Activated CD8-positive, alpha-beta memory T cell treated with anti-CD3 and anti-CD28 coated beads, Interleukin-2, amount 50 U/mL, for 24 hours (primary cell): ENCODE data around the gene NRSN2.
"Not testable (repeated sequence)": the region's sequence is repeated elsewhere in the genome, so short reads cannot be mapped to it uniquely, and the experiment has no call there.

ENCODE experiments used
- DNase-seq: peaks from one replicate; pipeline ENCODE4 v3.0.0-alpha.2; 2020; ENCODE audit errors: extremely low read depth

NRSN2 gene

DNA sequence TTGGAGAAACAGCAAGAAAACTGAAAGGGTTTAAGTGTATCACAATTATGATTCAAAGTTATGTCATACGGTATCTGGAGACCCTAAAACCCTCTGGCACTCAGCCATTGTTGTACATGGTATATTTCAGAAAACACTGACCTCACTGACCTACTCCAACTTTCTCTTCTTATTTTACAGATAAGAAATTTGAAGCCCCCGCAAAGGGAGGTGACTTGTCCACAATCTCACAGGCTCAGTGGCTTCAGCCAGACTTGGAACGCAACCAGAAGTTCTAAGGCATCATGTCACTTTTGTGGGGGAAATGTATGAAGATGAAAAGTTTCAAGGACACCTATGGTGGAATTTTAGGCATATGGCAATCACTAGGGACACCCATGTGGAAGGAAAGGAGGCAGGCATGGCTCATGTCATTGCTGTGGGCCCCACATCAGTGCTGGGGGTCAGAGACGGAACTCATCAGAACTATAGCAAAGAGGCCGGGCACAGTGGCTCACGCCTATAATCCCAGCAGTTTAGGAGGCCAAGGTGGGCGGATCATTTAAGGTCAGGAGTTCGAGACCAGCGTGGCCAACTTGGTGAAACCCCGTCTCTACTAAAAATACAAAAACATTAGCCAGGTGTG lies 28.5 kb downstream of the NRSN2 start:
- DNase-seq, result no peak

GRCh38 chr20:376089-376488 lies 29.2 kb downstream of the NRSN2 start:
- DNase-seq, result no peak

GRCh38 chr20:376750-377149 lies 29.8 kb downstream of the NRSN2 start:
- DNase-seq, result no peak

DNA sequence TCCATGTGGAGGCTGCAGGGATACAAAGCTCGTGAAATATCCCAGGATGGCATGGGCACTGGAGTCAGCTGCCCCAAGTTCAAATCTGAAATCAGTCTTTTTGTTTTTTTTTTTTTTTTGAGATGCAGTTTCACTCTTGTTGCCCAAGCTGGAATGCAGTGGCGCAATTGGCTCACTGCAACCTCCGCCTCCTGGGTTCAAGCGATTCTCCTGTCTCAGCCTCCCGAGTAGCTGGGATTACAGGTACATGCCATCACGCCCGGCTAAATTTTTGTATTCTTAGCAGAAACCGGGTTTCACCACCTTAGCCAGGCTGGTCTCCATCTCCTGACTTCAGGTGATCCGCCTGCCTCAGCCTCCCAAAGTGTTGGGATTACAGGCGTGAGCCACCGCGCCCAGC lies 30.7 kb downstream of the NRSN2 start:
- not testable (repeated sequence) for DNase-seq

- no peak for DNase-seq
Observed at GRCh38 chr20:378961-379336, 32.0 kb downstream of the NRSN2 start.

- peak; percentile 12 for DNase-seq
Observed at GRCh38 chr20:380763-381580, 34.1 kb downstream of the NRSN2 start.

DNA sequence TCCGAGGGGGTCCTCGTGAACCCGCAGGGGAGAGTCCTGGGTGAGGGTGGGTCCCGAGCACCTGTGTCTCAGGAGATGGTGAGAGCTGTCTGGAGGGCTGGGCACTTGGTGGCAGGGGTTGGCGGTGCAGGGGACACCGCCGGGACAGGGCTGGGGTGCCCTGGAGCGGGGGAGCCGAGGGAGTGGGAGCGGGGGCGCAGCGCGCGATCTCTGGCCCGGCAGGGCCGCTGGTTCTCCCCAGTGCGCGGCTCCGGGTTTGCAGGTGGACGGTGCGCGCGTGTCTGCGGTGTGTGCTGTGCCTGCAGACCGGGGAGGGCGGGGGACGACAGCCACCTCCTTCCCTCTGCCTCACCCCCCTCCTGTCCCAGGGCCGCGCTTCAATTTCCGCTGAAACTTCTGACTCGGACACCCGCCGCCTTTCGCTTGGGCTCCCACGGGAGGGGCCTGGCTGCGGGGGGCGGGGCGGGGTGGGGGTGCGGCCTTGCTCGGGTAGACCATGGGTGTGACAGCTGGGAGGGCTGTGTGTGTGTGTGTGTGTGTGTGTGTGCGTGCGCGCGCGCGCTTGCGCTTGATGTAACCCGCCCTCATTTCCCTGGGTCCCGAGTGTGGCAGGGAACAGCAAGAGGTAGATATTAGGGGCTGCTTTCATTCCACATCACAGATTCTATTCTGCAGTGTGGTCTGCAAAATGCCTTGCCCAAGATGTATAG lies 34.8 kb downstream of the NRSN2 start:
- DNase-seq, result peak; percentile 42

DNA sequence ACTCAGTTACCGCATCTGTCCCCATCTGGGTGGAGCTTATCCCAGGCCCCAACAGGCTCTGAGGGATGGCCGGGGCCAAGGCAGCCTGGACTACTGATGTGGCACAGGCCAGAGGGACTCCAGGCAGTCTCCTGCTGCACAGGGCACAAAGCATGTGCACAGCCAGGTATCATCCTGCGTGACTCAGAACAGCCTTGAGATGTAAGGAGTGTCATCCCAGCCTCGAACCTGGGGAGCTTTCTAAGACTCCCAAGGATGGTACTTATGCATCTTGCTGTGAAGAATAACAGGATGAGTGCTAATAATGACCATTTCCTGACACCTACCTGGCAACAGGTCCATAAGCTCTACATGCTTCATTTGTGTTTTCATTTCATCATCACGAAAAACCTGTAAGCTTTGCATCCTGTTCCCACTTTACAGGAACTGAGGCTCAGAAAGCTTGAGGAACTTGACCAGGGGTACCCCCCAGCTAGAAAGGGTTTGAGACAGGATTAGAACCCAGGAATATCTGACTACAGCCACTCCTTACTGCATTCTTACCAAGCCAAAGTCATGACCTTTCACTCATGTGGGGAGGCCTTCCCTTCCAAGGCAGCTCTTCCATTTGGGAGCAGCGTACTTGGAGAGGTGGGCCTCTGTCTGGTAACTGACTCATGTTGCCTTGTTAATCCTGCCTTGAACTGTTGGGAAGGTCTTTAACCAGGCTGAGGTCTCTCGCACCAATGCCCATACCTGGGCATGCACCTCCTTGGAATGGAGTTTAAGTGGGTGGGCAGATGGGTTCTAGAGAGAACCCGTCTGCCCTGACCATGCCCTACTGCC lies 35.6 kb downstream of the NRSN2 start:
- no peak for DNase-seq

DNA sequence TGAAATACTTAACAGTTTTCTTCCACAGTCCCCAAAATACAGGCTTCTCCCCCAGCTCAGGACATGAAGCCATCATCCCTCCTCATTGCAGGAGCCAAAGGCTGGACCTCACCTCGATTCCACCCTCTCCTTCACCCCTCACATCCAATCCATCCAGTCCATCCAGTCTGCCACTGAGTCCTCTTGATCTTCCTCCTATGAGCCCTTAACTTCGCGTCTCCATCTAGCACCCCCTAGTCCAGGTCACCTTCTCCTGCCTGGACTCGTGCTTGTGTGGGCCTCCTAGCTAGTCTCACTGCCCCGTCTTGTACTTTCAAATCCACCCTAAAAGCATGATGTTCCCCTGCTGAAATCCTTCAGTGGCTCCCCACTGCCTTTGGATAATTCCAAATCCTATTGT lies 37.0 kb downstream of the NRSN2 start:
- no peak for DNase-seq

DNA sequence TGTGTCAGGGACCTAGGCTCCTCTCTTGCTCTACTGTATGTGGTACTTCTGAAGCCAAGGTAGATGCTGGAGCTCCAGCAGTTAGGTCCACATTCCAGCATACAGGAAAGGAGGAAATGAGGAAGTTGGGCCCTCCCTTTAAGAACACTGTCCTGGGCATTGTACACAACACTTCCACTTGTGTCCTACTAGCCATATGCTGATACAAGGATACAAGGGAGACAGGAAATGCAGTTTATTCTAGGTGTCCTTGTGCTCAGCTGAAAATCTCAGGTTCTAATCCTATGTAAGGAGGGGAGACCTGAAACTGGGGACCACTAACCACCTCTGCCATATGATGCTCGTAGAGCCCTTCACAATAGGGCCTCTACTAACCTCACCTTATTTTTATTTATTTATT lies 37.8 kb downstream of the NRSN2 start:
- no peak for DNase-seq

- DNase-seq, result no peak
Observed at GRCh38 chr20:385448-385847, 38.5 kb downstream of the NRSN2 start.

- DNase-seq, result not testable (repeated sequence)
Observed at GRCh38 chr20:386634-387033, 39.7 kb downstream of the NRSN2 start.

- no peak for DNase-seq
Observed at GRCh38 chr20:387520-387919, 40.6 kb downstream of the NRSN2 start.

DNA sequence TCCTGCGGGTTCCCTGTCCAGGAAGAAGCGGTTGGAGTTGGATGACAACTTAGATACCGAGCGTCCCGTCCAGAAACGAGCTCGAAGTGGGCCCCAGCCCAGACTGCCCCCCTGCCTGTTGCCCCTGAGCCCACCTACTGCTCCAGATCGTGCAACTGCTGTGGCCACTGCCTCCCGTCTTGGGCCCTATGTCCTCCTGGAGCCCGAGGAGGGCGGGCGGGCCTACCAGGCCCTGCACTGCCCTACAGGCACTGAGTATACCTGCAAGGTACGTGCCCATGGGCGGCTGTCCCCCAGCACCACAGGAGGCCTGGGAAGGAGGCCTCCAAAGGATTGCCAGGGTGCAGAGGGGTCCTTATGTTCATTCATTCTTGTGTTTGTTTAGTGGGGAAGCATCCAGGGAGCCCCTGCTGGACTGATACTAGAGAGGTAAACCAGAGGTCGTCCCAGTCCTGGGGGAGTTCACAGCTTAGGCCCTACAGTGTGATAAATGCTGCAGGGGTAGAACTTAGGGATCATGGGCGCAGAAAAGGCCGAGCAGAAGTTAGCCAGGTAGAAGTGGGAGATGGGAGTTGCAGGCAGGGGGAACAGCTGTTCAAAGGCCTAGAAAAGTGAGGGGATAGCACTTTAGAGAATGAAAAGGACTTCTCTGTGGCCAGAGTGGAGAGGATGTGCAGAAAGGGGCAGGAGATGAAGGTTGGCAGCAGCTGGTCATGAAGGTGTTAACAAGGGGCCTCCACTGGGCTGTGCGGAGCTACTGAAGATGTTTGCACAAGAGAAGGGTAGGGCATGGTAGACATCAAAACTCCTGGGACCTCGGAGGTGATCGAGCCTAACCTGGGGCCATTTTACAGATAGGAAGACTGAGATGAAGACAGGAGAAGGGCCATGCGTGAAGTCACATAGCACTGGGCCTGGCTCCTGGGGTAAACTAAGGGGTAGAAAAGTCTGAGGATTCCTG lies 41.4 kb downstream of the NRSN2 start:
- no peak for DNase-seq

DNA sequence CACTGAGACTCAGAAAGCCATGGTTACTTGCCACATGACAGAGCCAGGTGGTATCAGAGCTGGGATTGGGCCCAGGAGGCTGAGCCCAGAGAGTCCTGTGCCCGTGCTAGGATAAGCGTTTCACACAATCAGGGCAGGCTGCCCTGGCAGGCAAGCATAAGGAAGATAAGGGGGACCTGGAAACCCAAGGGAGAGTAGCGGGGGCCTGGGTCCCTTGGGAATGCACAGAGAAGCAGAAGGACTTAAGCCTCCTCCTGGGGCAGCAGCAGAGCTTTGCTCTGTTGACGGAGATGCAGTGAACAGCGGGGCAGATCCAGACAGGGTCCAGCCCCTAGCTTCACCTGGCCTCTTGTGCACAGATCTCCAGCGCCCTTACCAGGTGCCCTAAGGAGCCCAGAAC lies 42.3 kb downstream of the NRSN2 start:
- no peak for DNase-seq

- no peak for DNase-seq
Observed at GRCh38 chr20:391041-391711, 44.3 kb downstream of the NRSN2 start.

- not testable (repeated sequence) for DNase-seq
Observed at GRCh38 chr20:393296-393695, 46.4 kb downstream of the NRSN2 start.

DNA sequence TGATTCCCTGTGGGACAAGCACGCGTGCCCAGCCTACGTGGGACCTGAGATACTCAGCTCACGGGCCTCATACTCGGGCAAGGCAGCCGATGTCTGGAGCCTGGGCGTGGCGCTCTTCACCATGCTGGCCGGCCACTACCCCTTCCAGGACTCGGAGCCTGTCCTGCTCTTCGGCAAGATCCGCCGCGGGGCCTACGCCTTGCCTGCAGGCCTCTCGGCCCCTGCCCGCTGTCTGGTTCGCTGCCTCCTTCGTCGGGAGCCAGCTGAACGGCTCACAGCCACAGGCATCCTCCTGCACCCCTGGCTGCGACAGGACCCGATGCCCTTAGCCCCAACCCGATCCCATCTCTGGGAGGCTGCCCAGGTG lies 49.3 kb downstream of the NRSN2 start:
- DNase-seq, result no peak

DNA sequence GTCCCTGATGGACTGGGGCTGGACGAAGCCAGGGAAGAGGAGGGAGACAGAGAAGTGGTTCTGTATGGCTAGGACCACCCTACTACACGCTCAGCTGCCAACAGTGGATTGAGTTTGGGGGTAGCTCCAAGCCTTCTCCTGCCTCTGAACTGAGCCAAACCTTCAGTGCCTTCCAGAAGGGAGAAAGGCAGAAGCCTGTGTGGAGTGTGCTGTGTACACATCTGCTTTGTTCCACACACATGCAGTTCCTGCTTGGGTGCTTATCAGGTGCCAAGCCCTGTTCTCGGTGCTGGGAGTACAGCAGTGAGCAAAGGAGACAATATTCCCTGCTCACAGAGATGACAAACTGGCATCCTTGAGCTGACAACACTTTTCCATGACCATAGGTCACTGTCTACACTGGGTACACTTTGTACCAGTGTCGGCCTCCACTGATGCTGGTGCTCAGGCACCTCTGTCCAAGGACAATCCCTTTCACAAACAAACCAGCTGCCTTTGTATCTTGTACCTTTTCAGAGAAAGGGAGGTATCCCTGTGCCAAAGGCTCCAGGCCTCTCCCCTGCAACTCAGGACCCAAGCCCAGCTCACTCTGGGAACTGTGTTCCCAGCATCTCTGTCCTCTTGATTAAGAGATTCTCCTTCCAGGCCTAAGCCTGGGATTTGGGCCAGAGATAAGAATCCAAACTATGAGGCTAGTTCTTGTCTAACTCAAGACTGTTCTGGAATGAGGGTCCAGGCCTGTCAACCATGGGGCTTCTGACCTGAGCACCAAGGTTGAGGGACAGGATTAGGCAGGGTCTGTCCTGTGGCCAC lies 49.9 kb downstream of the NRSN2 start:
- DNase-seq, result no peak
